ENCODE results near the gene COQ3. TPM values are rescaled to one million over a fixed set of nuclear protein-coding genes. Genes with fewer than 3 reads are reported as not detected.

COQ3 gene
- total RNA-seq, 1 donor from 2014 or later = 2.4 TPM

GRCh38 chr6:99333068-99333467 lies 60.9 kb downstream of the COQ3 start:
- no peak for DNase-seq (ENCODE audit: low read depth in 2 of 2)

GRCh38 chr6:99331531-99331930 lies 62.5 kb downstream of the COQ3 start:
- peak in 1 of 2 donors; percentile 31 for DNase-seq (ENCODE audit: low read depth in 2 of 2)

GRCh38 chr6:99330159-99330558 lies 63.8 kb downstream of the COQ3 start:
- DNase-seq (ENCODE audit: low read depth in 2 of 2) = peak; percentile 76 to 79

- no peak for DNase-seq (ENCODE audit: low read depth in 2 of 2)
Observed at GRCh38 chr6:99324996-99325395, 69.0 kb downstream of the COQ3 start.

Other genes starting within 250 kb of the COQ3 start
- 0.20 and 1.3 TPM in 2 replicates for gene FAXC, start 44.5 kb downstream of the COQ3 start, total RNA-seq
- gene PNISR, start 31.1 kb upstream of the COQ3 start, total RNA-seq = 22.7 and 35.3 TPM in 2 replicates
- gene USP45, start 121.2 kb upstream of the COQ3 start, total RNA-seq = 8.3 and 10.7 TPM in 2 replicates
- gene CCNC, start 174.5 kb upstream of the COQ3 start, total RNA-seq = 39.5 and 76.3 TPM in 2 replicates
- gene PRDM13, start 212.6 kb upstream of the COQ3 start, total RNA-seq = not detected in 2 replicates